Gastrocnemius medialis (tissue), 4 donors: ENCODE results near the gene SLC47A2.
"Not testable (repeated sequence)": the region's sequence is repeated elsewhere in the genome, so short reads cannot be mapped to it uniquely, and the experiment has no call there.

Experiments used
- POLR2A ChIP-seq, 2 donors: fragments of 450-650 bp; IDR thresholded peaks; one replicate each; pipeline ENCODE4 v1.6.1; 2017; ENCODE audit warnings: antibody characterized with exemption in 2 of 2, mild to moderate bottlenecking in 2 of 2, moderate library complexity in 2 of 2
- TF ChIP-seq, protein P1 (sequence below), 5 experiments: fragments of 450-650 bp in 3 of 5; fragments of 200-600 bp in 2 of 5; sonication (generic) in 2 of 5; IDR thresholded peaks in 4 of 5; conservative IDR thresholded peaks in 1 of 5; 1 replicate in 4 of 5; 2 replicates in 1 of 5; pipeline ENCODE4 v1.5.1; 2016 to 2019; ENCODE audit warnings: antibody characterized with exemption in 5 of 5, mild to moderate bottlenecking in 3 of 5, moderate library complexity in 3 of 5

DNA sequence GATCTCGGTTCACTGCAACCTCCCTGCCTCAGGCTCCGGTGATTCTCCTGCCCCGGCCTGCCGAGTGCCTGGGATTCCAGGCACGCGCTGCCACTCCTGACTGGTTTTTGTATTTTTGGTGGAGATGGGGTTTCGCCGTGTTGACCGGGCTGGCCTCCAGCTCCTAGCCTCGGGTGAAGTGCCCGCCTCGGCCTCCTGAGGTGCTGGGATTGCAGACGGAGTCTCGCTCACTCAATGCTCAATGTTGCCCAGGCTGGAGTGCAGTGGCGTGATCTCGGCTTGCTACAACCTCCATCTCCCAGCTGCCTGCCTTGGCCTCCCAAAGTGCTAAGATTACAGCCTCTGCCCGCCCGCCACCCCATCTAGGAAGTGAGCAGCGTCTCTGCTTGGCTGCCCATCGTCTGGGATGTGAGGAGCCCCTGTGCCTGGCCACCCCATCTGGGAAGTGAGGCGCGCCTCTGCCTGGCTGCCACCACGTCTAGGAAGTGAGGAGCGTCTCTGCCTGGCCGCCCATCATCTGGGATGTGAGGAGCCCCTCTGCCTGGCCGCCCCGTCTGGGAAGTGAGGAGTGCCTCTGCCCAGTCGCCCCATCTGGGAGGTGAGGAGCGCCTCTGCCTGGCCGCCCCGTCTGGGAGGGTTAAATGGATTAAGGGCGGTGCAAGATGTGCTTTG lies 31.3 kb downstream of the SLC47A2 start:
- TF ChIP-seq, protein P1, sequence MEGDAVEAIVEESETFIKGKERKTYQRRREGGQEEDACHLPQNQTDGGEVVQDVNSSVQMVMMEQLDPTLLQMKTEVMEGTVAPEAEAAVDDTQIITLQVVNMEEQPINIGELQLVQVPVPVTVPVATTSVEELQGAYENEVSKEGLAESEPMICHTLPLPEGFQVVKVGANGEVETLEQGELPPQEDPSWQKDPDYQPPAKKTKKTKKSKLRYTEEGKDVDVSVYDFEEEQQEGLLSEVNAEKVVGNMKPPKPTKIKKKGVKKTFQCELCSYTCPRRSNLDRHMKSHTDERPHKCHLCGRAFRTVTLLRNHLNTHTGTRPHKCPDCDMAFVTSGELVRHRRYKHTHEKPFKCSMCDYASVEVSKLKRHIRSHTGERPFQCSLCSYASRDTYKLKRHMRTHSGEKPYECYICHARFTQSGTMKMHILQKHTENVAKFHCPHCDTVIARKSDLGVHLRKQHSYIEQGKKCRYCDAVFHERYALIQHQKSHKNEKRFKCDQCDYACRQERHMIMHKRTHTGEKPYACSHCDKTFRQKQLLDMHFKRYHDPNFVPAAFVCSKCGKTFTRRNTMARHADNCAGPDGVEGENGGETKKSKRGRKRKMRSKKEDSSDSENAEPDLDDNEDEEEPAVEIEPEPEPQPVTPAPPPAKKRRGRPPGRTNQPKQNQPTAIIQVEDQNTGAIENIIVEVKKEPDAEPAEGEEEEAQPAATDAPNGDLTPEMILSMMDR (IDR thresholded peaks at IDR 0.05 in 4 of 5, conservative IDR thresholded peaks at IDR 0.05 in 1 of 5), result not testable (repeated sequence)
- not testable (repeated sequence) for TF ChIP-seq POLR2A (IDR thresholded peaks at IDR 0.05)
